Stimulated activated CD4-positive, alpha-beta T cell treated with anti-CD3 and anti-CD28 coated beads, Interleukin-1b, Interleukin-23, amount 100 ng/mL, for 48 hours (primary cell): ENCODE measurements around the gene LRRC37A3.
"Not testable (repeated sequence)": the region's sequence is repeated elsewhere in the genome, so short reads cannot be mapped to it uniquely, and the experiment has no call there.

Experiments
- DNase-seq: peaks from one replicate; pipeline ENCODE4 v3.0.0-alpha.2; 2020

The LRRC37A3 gene

GRCh38 chr17:64925244-64925643 is 6.0 kb upstream of the LRRC37A3 start:
- not testable (repeated sequence) for DNase-seq

DNA sequence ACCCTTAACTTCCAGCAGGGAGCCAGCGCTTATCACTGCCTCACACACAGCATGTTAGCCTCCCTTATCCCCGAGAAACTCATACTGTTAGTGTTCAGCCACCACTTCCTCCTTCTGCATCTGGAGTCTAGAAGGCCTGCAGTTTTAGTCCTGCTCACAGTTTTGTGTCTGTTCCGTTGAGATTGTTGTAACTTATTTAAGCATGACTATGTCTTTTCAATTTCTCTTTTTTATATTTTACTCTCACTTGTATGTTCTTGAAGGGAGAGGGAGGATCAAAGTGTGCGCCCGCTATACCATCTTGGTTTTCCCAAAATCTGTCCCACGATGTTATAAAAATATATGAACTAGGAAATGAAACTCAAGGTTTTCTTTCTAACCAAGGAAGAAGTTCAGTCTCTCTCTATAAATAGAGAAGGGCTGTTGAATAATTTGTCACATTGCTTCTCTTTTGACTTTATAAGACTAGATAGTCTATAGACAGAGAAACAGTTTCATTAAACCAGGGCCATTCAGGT is 3.8 kb upstream of the LRRC37A3 start:
- DNase-seq, result not testable (repeated sequence)

DNA sequence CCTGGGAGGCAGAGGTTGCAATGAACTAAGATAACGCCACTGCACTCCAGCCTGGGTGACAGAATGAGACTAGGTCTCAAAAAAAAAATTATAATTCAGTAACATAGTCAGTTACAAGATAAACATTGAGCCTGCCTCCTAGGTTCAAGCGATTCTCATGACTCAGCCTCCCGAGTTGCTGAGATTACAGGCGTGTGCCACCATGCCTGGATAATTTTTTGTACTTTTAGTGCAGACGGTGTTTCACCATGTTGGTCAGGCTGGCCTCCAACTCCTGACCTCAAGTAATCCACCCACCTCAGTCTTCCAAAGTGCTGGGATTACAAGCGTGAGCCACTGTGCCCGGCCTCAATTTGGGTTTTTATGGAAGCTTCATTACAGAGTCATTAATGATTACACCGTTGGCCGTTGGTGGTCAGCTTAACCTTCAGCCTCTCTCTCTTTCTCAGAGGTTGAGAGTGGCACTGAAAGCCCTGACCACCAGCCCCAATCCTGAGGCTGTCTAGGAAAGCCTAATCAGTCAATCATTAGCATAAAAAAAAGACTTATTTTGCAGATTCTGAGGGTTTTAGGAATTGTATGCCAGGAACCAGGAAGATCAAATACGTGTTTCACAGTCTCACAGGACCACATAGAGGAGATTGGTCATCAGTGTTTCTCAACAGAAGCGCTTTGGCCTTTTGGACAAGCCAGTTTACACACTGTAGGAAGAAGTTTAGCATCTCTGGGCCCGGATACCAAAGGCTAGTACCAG is 1.3 kb upstream of the LRRC37A3 start:
- DNase-seq, result no peak

GRCh38 chr17:64920026-64920418 is 744 bp upstream of the LRRC37A3 start:
- no peak for DNase-seq

GRCh38 chr17:64918842-64919288 is 413 bp downstream of the LRRC37A3 start:
- peak; percentile 23 for DNase-seq

- DNase-seq, result not testable (repeated sequence)
Measured at GRCh38 chr17:64917540-64917939, 1.7 kb downstream of the LRRC37A3 start.

DNA sequence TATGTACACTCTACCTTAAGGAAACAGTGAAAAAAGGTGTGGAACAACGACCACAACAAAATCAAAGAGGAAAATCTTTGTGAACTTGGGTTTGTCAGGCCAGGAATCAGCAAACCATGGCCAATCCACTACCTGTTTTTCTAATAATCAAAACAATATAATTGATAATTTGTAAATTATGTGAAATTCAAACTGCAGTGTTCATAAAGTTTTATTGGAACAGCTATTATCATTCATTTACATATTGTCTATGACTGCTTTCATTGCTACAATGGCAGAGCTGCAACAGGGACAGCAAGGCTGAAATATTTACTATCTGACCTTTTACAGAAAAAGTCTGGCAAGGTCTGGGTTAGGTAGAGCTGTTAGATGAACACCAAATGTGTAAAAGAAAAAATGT is 4.0 kb downstream of the LRRC37A3 start:
- DNase-seq, result not testable (repeated sequence)

DNA sequence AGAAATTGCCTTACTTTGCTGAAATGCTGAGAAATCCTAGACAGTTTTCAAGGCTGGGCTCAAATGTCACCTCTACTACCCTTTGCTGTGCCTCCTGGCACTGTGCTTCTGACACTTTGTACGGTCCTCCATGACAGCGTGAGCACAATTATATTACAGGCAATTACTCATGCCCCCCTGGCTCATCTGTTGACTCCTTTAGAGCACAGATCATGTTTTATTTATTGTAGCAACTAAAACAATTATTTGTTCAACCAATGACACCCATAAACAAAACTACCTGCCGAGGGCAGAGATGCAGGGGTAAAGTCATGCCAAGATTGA is 9.1 kb downstream of the LRRC37A3 start:
- not testable (repeated sequence) for DNase-seq

- not testable (repeated sequence) for DNase-seq
Measured at GRCh38 chr17:64909511-64910190, 9.6 kb downstream of the LRRC37A3 start.

DNA sequence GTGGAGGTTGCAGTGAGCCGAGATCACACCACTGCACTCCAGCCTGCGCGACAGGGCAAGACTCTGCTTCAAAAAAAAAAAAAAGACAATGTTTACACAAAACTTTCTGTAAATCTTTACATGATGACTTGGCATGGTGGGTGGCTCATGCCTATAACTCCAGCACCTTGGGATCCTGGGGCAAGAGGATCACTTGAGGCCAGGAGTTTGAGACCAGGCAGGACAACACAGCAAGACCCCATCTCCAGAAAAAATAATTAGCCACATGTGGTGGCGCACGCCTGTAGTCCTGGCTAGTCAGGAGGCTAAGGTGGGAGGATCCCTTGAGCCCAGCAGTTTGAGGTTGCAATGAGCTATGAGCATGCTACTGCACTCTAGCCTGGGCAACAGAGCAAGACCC is 15.2 kb downstream of the LRRC37A3 start:
- DNase-seq, result not testable (repeated sequence)

DNA sequence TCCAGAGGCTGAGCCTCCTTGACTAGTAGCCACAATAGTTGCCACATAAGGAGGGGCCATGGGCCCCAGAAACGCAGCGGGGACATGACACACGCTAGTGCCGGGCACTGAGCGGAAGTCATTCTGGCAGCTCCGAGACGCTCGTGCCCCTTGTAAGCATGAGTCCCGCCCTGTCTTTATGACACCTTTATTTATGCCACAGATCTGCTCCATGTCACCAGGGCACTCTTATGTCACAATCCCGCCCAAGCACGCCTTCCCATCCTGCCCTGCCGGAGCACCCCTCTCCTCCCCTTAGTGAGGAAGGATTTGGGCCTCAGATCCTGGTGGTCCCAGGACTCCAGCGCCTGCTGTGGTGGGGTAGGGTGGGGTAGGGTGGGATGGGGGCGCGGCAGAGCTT is 22.1 kb downstream of the LRRC37A3 start:
- not testable (repeated sequence) for DNase-seq

- DNase-seq, result not testable (repeated sequence)
Measured at GRCh38 chr17:64874210-64874609, 45.1 kb downstream of the LRRC37A3 start.

- DNase-seq, result peak; percentile 76
Measured at GRCh38 chr17:64847504-64848466, 71.5 kb downstream of the LRRC37A3 start.

DNA sequence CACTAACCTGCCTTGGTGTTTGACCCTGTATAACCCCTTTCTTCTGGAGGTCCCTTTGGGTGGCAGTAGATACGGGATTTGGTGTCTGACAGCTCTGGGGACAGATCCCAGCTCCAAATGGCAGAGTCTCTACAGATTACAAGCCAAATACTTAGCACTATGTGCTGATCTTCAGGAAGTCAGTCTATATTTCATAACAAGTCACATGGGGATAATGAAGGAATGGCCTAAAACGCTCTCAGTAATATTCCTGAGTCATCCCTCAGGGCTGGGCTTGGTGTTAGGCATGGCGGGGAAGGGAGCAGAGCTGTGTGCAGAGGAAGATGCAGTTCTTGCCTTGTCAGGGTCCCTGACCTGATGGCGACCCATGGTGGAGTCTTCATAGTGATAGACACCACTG is 72.4 kb downstream of the LRRC37A3 start:
- DNase-seq, result not testable (repeated sequence)

DNA sequence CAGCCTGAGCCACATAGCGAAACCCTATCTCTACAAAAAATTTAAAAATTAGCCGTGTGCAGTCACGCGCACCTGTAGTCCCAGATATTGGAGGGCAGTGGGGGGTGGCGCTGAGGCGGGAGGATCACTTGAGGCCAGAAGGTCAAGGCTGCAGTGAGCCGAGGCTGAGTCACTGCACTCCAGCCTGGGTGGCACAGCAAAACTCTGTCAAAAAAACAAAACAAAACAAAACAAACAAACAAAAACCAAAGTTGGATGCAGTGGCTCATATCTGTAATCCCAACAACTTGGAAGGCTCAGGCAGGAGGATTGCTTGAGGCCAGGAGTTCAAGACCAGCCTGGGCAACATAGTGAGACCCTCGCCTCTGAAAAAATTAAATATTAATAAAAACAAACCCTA is 75.4 kb downstream of the LRRC37A3 start:
- DNase-seq, result not testable (repeated sequence)

DNA sequence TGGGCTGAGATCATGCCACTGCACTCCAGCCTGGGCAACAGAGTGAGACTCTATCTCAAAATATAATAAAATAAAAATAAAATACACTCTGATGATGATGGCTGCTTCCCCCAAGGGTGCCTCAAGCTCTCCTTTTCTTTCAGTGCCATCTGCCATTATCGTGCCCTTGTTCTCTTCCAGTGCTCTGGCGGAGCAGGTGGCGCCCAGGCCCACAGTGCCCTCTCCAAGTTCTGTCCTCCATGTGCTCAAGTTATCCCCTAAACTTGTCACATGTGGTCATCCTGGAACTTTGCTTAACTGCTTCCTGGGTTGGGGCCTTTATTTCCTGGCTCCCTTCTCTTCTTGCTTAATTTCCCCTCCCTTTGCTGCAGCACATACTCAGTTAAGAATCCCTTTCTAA is 76.4 kb downstream of the LRRC37A3 start:
- not testable (repeated sequence) for DNase-seq

DNA sequence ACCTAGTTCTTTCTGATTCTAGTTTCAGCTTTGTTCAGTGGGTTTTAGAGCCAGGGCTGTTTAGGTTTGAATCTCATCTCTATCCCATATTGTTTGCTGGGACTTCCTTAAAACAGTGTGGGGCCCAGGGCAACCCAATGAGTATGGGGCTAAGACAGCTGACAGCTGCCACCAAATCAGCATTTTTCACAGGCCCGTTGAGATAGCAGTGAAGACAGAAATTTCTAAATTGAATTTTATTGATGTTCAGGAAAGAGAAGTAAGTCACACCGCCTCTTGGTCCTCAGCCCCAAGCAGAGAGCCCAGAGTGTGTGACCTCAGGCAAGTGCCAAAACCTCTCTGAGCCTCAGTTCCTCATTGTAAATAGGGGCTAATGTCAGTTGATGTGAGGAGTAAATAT is 78.3 kb downstream of the LRRC37A3 start:
- DNase-seq, result not testable (repeated sequence)

DNA sequence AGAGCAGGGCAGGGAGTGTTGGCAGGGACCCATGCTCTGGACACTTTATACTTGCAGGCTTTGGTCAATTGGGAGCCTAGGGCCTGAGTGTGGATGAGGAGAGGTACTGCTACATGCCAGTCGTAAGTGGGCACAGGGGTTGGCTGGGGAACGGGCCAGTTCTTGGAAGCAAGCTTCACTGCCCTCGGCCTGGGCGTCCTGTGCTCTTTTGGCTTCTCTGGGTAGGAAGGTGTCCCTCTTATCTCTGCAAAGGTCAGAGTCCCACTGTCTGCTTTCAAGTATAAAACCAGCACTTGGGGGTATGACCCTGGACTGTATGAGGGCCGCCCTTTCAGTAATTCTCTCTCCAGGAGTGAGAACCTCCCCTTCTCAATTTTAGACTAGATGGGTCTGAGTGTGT is 80.8 kb downstream of the LRRC37A3 start:
- not testable (repeated sequence) for DNase-seq

GRCh38 chr17:64837018-64837761 is 82.1 kb downstream of the LRRC37A3 start:
- peak; percentile 87 for DNase-seq

DNA sequence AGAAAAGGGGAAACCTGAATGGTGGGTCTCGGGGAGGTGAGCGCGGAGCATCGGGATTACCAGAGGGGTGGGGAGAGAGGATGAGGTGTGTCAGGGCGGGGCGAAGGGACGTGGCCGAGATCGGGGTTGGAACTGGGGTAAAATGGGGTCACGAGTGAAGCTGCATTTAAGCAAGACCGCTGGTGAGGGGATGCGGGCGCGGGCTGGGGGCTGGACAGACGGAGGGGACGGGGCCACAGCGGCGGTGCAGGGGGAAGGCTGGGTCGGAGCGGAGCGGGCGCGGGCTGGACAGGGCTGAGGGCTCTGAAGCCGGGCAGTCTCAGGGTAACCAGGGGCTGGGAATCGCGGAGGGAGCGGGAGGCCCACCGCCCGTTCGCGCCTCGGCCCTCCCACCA is 82.7 kb downstream of the LRRC37A3 start:
- peak; percentile 34 for DNase-seq

DNA sequence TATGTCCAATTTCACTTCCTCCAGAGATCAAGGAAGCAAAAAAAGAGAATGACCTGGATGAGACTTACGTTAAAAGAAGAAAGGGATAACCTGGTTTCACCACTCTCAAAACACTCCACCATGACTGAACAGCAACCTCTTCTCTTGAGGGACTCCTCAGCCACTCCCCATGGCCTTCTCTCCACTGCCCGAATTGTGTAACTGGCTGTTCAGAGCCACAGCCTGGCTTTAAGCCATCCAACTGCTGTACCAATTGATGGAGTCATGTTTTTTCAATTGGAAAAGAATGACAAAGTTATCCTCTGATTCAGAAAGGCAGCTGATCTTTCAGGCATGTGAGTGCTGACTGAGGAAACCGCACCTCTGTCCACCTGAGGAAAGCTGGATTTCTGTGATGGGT is 85.2 kb downstream of the LRRC37A3 start:
- not testable (repeated sequence) for DNase-seq

- DNase-seq, result not testable (repeated sequence)
Measured at GRCh38 chr17:64830631-64831040, 88.6 kb downstream of the LRRC37A3 start.
